T-helper 22 cell (primary cell): Measurements from ENCODE around the gene MAN1A1.
"Not testable (repeated sequence)": the region's sequence is repeated elsewhere in the genome, so short reads cannot be mapped to it uniquely, and the experiment has no call there.

Source experiments
- DNase-seq: peaks from one replicate; pipeline ENCODE4 v3.0.0-alpha.2; 2020; ENCODE audit warnings: low read depth

The MAN1A1 gene

DNA sequence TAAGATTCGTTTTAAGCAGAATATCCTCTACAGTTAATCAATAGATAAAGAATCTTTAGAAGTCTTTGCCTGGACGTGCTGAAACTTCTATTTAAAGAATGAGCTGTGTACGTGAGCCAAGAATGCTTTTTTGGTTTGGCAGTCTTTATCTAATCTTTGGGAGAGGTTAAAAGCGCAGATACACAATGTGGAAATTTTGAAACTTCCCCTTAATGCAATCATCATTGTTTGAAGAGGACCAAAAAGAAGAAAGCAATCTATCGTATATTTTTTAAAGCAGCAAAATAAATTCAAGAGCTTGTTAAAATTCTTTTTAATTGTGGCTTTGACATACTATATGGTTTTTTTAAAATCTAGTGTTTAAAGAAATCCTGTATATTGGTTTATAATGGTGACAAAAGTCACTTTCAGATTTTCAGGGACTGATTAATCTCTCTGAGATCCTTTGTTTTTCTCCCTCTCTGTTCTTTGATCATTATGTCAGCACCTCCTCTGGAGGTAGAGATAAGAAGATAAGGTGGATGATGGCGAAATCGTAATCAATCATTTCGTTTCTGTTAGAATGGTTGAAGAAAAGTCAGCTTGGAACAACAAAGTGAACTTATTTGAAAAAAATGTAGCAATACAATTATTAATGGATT is 179.0 kb downstream of the MAN1A1 start:
- DNase-seq: no peak

DNA sequence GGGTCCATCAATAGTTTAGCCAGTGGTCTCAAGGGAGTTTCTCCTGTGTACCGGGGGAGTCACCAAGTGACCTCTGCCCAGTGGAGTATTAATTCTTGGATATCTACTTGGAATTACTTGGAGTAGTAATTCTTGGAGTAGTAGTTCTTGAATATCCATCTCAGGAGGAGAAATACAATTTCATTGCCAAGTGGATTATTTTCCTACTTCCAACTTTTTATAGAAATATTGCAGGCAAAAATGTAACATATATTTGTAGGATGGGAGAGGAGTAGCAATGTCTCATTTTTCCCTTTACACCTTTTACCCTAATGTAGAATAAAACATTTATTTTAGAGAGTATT is 179.5 kb downstream of the MAN1A1 start:
- DNase-seq: no peak

GRCh38 chr6:119169355-119169754 is 180.2 kb downstream of the MAN1A1 start:
- DNase-seq: not testable (repeated sequence)

DNA sequence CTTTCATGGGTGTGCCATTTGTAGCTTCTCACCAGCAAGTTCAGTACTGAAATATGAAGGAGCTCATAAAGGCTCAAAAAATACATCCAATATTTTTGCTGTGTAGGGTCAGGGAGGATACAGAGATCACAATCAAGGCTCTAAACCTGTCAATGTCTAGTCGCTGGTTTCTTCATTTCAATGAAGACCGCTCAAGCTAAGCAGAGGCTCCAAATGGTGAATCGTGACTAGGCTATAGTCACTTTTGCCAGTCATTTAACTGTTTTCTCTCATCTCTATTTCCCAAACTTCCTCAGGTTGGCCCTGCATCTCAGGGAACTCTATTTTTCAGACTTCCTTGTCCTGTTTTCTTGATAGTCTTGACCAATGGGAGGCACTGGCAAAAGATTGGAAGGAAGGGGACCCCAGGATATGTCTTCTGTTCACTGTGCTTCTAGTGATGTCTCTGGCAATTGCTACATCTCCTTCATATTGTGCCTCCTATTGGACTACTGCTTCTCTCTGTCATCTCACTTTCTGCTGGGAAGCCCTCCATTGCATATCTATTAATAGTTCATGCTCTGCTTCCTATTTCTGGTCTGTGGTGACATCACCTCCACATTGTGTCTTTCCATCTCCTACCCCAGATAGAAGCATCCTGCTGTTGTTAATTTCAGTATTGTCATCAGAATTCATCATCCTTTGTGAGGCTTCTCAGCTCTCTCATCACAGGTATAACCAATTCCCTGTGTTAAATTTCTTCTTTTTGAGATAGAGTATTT is 183.4 kb downstream of the MAN1A1 start:
- DNase-seq: no peak

- DNase-seq: no peak
These were observed 186.6 kb downstream of the MAN1A1 start for GRCh38 chr6:119163006-119163405.

DNA sequence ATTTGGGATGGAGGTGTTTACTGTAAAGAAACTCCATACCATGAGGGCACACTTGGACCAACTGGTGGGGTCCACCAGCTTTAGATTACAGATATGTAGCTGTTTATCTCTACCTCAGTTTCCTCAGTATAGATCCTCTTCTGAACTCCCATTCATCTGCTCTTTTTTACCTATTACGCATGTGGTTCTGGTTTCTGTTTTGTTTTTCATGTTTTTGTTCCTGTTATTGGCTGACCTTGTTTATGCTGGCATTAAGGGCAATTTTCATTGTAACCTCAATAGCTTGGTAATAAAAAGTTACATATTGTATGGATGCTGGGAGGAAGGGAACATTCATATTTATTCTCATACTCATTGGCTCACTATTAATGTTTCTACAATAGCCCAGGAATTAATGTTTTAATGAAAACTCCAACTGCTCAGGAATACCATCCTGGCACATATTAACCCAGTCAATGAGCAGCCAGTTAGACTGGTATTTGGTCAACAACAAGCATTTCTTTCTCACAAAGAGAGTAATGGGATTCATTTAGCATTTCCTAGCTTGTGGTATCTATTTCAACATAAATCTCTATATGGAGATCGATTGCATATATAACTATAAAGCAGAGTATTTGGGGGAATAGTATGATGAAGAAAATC is 187.3 kb downstream of the MAN1A1 start:
- no peak for DNase-seq

GRCh38 chr6:119161438-119161837 is 188.1 kb downstream of the MAN1A1 start:
- no peak for DNase-seq

GRCh38 chr6:119160911-119161310 is 188.7 kb downstream of the MAN1A1 start:
- DNase-seq: no peak

DNA sequence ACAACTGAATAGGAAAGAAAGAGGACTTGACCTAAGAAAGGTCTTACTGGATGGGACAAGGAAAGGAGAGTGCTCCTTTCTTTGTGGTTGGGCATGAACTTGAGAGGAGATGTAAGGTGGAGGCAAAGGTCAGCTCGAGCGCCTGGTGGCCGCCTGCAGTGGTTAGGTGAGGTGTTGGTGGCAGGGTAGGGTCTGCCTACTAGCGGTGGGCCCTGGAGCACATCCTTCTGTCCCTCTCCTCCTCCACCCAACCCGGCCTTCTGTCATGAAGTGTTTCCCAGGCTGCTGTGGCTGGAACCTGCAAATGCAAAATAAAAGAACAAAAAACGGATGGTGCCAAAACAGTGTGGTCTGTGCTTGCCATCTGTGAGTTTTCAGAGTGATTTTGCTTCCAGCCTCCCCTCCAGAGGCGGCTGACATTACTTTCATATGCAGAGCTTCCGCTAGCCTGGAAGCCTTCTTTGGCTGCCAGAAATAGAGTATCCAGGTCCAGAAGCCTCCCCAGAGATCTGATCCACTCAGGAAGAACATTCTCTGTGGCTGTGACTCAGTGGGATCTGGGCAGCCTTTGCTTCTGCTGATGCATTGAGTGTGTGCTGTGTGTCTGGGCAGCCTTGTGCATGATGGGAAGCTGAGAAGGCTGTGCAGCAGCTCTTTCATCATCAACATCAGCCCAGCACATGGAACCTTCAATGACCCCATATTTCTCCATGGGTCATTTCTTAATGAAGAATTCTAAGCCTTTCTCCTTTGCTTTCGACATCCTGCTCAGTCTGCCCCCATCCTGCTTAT is 191.3 kb downstream of the MAN1A1 start:
- DNase-seq: no peak

DNA sequence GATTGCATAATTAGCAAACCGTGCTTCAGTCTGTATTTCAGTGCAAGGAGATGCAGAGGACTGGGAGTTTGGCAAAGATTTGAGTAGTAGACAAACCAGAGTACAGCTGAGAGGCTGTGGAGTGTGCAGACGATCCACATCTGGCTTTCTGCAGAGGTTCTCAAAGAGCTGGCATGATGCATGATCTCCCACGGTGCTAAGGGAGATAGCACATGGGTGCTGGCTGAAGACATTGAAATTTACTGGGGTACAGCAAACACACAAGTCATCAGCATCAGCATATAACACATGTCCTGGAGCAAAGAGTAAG is 192.1 kb downstream of the MAN1A1 start:
- no peak for DNase-seq

GRCh38 chr6:119156757-119157505 is 192.6 kb downstream of the MAN1A1 start:
- no peak for DNase-seq

DNA sequence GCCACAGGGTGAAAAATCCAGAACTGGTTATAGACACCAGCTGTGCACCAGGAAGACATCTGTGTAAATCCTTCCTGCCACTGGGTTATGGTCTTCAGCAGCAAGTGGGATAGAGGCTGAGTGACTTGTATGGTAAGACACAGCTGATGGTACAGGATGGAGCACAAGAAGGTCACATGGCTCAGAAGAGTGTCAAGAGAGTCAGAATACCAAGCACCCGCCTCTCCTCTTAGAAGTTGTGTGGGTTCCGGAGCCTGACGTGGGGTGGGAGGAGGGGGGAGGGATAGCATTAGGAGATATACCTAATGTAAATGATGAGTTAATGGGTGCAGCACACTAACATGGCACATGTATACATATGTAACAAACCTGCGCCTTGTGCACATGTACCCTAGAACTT is 193.5 kb downstream of the MAN1A1 start:
- not testable (repeated sequence) for DNase-seq

DNA sequence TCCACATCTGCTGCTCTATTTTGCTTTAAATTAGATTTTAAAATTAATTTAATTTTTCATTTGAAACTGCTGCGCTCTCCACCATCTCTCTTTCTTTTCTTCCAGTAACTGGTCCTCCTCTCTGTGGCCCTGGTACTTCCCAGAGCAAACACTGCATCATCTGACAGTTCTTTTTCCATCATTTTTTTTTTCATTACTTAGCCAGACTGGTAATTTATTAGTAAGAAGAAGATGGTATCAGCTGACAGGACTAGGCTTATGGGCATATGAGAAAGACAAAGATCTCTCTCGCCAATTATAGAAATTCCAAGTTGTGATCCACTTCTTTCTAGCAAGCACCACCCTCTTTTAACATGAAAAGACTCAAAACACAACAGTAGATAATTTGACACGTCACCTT is 197.4 kb downstream of the MAN1A1 start:
- no peak for DNase-seq

- no peak for DNase-seq
These were observed 200.6 kb downstream of the MAN1A1 start for GRCh38 chr6:119148825-119149525.

DNA sequence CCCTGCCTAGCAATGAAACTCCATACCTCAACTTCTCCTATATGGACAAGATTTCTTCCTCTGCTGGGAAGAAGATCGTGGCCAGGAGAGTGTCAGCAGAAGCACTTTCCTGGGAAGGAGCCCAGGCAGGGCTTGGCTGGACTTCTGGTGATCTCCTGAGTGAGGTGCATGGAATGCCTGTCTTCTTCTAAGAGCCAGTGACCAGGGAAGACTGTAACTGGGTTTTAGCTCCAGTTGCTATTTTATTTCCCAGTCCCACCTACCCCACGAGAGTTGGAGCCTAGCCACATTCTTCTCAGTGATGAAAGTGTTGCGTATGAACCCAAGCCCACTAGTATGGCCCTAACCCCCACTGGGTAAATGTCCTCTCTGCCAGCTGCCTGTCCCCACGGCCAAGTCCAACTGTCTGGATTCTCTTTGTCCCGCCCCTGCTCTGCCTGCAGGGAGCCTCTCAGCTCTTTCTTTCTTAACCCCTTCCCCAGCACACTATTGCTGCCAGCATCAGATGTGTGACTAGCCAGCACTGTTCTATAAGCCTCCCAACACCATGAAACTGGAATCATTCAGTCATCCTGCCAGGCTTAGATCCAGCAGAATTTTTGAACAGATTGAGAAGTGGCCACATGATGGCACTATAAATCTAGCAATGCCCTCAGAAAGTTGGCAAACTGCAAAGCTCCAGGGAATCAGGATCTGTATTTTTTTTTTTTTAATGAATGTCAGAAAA is 201.3 kb downstream of the MAN1A1 start:
- no peak for DNase-seq

DNA sequence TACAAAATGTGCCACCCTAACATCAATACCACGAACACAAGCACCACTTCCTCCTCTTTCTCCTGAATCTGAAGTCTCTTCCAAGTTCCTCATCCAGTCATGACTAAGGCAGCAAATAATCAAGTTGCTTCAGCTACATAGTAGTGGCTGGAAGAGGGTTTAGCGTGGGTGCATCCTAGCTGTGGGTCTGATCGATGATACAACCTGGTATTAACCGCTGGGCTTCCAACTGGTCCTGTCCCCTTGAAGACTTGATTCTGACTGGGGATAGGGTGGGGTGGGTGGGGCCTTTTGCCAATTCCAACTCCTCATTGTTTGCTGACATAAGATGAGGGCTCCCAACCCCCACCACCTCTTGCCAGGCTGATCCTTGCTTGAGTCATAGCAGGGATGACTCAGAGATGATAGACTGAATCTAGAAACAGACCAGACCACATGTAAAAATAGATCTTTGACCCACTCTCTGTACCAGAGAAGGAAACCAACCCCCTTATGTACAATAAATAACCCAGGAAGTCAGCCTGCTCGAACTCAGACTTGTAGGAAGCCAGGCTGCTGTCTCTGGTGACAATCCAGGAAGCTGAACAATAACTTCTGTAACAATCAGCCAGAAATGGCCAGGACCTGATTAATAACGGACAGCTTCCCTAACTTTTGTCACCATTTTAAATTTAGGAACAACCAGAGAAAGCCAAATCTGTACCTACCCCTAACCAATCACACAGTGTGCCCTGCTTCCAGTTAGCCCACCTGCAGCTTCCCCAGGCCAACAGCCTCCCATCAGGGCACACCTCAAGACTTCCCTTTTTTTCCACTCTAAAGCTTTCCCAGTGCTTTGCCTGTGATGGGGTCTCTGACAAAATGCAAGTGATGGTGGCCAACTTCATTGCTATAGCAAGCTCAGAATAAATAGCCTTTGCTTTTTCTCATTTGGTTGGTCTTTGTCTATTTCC is 202.2 kb downstream of the MAN1A1 start:
- no peak for DNase-seq

DNA sequence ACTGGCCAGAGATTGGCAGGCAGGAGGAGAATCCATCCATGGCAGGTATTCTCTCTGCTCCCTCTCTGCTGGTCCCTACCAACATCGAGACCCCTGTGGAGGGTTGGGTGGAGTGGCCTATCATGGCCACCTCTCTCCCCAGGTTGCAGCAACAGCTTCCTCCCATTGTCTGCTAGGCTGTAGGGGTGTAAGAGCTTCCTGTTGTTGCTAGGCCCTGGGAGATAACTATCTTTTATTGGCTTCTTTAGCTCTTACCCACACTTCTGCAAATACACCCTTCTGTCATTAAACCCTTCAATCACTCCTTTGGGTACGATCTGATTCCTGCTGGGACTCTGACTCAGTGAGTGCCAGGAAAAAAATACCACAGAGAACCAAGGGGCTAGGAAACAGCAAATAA is 204.4 kb downstream of the MAN1A1 start:
- no peak for DNase-seq

- DNase-seq: no peak
These were observed 206.9 kb downstream of the MAN1A1 start for GRCh38 chr6:119142637-119143036.

GRCh38 chr6:119142041-119142440 is 207.5 kb downstream of the MAN1A1 start:
- DNase-seq: no peak
